IPS DF 4.7 (cell line): ENCODE measurements around the gene AJUBA.
"Not testable (repeated sequence)": the region's sequence is repeated elsewhere in the genome, so short reads cannot be mapped to it uniquely, and the experiment has no call there.

Experiments
- DNase-seq: peaks from one replicate; pipeline ENCODE4 v3.0.0-alpha.2; 2013; ENCODE audit warnings: low spot score; ENCODE audit errors: extremely low read depth

Gene AJUBA

GRCh38 chr14:22981090-22981875, 1.1 kb downstream of the AJUBA start:
- no peak for DNase-seq

DNA sequence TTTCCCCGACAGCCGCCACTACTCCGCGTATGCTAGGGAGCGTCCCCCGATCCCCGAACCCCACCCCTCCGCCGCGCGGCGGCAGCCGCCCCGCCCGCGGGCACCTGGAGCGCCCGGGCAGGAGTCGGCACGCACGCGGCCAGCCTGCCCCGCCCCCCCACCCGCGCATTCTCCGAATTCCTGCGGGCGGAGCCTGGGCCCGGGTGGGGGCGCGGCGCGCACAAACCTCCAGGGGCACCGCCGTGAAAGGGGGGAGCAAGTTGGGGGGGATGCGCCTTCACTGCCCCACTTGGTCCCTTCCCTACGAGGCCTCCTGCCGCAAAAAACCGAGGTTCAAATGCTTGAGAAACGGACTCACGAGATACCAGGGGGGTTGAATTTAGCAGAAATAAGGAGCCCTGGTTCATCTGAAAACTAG, 1.7 kb downstream of the AJUBA start:
- DNase-seq, result no peak

GRCh38 chr14:22979748-22980392, 2.5 kb downstream of the AJUBA start:
- no peak for DNase-seq

DNA sequence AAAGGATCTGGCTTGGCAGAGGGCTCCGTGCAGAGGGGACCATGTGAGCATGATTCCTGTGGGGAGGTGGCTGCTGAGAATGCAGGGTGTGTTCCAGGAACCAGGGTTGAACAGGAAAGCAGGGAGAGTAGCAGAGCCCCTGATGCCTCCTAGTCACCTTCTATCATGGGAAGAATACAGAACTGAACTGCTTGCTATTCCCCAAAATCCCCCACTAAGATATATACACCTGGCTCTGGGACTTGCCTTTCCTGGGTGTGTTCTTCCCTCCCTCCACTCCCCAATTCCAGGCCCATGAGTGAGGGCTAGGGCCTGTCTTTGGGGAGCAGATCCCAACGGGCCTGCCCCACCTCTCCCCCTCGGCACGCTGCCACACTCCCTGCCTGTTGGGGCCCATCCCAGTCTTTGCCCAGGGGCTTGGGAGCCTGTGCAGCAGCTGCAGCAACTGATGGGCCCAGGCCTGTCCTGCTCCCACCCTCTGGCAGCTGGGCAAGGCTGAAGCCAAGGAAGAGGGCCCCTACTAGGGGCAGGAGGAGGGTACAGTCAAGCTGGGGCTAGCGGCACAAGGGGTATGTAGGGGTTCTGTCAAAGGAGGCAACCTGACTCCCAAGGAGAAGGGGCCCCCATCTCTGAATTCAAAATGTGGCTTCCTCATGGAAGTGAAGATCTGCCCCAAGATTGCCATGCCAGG, 3.2 kb downstream of the AJUBA start:
- no peak for DNase-seq

GRCh38 chr14:22978487-22978837, 3.9 kb downstream of the AJUBA start:
- no peak for DNase-seq

DNA sequence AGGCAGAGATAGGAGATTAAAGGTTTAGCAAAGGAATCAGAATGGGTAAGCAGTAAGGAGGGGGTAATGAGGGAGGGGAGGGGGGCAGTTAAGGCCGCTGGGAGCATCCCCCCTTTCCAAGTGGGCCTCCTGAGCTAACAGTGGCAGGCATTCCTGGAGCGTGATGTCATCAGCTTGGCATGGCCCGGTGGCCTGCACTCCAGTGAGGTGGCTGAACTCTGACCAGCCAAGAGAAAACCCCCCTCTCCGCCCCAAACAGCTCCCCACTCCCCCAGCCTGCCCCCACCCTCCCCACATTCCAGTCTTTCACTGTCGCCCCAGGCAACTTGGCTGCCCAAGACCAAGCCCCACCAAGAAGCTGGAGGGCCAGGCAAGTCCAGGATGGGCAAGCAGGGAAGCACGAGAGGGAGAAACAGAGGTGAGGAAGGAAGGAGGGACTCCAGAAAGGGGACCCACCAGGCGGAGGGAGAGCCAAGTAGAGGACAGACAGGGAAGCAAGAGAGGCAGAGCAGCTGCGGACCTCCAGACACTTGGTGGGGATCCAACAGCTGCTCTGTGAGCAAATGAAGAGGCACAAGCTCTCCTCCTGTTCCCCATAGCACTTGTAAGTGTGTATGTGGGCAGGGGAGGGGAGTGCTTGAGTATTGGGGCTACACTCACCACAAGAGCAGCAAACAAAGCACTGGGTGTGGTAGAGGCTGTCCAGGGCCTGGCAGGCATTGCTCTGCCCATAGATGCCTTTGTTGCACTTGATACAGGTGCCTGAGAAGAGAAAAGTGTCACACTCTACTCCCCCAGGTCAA, 4.5 kb downstream of the AJUBA start:
- DNase-seq, result no peak

DNA sequence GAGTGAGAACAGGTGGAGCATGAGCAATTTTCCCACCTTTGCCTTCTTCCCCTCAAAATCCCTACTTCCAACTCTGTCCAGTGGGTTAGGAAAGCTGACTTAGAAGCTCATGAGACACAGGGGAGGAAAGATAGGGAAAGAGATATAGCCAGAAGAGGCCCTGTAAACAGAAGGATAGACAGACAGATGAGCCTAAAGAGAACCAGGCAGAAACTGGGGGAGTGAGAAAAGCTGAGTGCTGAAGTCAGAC, 5.0 kb downstream of the AJUBA start:
- no peak for DNase-seq

DNA sequence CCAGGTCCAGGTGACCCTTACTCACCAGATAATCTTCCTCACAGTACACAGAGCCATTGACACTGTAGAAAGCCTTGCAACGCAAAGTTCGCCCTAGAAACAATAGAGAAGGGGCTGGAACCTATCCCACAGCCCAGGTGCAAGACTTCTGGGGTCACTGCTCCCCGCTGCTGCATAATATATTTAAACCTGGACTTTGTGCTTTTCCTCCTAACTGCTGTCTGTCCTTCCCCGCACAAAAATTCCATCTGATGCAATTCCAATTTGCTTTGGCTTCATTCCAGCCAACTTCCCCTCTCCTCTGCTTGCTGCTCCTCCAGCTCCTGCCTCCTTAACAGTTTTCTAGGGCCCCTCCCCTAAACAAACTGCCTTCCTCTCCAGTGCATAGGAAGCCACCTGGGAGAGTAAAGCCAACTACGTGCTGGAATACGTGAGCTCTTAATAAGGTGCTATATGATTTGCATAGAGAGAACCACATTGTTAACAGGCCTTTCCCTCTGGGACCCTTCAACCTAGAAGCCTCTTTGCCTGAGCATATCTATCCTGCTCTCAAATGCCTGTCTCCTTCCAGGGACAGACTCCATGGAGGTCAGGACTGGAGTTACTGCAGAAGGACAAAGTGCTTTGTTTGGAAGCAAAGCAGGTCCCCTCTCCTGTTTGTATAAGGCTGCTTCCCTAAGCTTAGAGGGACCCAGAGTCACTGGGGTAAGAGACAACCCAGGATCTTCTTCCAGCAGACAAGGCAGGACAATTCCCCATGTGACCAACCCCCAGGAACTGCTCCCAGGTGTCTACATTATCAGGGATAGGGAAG, 5.5 kb downstream of the AJUBA start:
- no peak for DNase-seq

- DNase-seq, result no peak
Measured at GRCh38 chr14:22974530-22975313, 7.6 kb downstream of the AJUBA start.

DNA sequence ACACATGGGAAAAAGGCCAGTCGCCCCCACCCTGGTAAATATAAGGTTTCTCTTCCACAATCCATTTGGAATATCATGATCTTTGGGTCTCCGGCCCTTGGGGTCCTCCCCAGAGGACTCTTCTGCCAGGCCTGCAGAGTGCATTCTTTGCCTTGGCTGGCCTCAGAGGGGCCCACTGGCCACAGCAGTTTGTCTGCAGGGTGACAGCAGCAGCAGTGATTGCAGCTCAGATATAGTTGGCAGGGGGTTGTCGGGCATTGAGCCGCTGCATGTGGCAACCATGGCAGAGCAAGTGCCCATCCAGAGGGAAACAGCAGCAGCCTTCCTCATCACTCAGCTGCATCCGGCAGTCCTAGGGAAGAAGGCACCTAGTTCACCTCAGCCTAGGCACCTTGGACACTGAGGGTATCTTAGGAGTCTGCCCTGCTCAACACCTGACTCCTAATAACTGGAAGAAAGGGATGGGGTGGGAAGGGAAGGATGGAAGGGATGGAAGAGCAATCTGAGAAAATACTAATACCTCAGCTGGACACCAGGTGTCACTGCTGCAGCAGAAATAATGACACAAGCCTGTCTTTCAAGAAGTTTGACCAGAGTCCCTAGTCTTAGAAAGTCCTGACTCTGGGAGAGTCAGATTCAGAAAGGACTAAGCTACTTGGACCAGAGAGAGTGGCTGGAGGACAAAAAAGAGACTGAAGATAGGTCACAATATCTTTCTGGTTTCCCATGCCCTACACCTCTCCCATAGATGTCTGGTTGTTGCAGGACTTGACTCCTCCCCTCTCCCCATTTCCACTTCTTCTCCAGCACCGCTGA, 8.9 kb downstream of the AJUBA start:
- no peak for DNase-seq

DNA sequence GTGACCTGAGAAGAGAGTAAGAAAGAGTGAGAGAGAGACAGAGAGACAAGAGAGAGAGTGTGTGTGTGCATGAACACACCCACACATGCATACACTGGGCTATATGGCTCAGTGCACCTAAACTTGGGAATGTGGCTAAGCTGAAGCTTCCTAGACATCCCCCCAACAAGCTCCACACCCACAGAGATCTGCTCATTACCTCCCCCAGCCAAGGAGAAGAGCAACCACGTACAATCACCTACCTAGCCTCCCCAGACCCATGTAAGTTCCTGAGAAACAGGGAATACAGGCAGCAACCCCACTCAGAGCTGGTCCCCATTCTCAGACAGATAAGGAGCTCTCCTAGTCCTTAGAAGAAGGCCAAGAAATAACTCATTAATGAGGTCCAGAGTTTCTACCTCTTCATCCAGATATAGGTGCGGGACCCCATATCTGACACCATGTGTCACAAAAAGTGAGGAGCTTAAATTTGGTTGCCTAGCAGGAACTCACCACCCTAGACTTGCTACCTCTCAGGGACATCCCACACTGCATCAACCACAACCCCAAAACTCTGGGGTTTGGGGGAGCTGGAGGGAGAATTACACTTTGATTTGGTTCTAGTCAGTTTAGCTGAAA, 9.9 kb downstream of the AJUBA start:
- no peak for DNase-seq

DNA sequence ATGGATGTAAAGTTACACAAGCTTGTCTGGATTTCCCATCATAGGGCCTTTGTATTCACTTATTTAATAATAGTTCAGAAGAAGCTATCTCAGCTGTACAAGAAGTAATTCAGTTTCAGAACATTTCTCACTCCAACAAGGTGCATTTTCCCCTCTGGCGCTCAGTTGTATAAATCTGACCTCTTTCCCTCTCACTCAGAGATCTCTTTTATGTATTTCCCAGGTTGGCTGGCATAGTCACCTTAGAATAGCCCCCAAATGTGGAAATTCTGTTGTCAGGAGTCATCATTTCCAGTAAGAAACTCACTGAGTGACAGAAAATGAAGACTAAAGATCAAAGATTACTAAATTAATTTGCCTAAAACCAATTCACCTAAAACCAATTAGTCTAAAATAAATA, 11.2 kb downstream of the AJUBA start:
- DNase-seq, result no peak

- DNase-seq, result no peak
Measured at GRCh38 chr14:22966783-22967269, 15.5 kb downstream of the AJUBA start.

DNA sequence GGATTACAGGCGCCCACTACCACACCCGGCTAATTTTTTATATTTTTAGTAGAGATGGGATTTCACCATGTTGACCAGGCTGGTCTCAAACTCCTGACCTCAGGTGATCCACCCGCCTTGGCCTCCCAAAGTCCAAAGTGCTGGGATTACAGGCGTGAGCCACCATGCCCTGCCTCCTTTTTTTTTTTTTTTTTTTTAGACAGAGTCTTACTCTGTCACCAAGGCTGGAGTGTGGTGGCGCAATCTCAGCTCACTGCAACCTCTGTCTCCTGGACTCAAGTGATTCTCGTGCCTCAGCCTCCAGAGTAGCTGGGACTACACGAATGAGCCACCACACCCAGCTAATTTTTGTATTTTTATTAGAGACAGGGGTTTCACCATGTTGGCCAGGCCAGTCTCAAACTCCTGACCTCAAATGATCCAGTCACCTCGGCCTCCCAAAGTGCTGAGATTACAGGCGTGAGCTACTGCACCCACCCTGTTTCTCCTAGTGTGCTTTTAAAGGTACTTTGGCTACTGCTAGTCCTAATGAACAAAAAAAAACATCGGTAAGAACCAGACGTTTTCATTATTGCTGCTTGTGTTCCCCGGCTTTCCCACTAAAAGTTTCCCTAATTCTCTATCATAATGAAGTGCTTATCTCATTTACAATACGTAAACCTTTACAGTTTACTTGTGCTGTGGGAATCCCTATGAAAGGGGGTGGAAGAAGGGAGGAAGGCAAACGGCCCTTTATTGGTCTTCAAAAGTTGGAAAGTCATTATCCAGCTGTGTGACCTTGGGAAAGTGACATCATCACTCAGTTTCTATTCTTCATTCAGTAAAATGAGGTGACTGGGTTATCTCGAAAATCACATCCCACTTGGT, 16.2 kb downstream of the AJUBA start:
- not testable (repeated sequence) for DNase-seq

DNA sequence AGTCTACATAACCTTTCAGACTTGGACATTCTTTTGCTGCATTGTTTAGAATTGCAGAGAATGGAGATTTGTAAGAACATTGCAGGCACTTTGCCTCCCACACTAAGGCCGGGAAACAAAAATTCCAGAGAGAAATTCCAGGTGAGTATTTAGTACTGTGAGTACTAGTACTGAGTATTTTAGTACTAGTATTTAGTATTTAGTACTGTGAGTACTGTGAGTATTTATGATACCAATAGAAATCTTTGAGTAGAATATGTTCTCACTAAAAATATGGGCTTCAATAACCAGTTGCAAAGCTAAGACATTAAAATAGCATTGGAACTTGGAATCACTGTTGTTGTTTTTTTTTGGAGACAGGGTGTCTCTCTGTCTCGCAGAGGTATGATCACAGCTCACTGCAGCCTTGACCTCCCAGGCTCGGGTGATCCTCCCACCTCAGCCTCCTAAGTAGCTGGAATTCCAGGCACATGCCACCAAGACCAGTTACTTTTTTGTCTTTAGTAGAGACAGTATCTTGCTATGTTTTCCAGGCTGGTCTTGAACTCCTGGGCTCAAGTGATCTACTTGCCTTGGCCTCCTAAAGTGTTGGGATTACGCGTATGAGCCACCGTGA, 20.2 kb downstream of the AJUBA start:
- no peak for DNase-seq

- DNase-seq, result no peak
Measured at GRCh38 chr14:22955702-22956569, 26.4 kb downstream of the AJUBA start.

DNA sequence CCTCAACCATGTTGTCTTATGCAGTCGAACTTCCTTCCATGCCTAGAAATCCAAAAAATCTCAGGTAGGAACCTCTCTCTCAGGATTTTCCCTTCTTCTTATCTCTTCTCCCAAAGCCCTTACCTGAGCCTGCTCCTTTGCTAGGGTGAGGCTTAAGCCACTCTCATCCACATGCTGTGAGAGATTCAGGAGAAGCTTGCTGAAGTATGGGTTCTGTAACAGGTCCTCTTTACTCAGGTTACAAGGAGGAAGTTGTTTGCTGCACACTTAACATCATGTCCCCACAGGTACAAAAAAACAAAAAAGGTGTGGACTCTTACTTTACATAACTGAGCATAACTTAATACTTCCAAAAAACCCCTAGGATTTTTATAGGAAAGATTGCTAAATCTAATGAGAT, 29.9 kb downstream of the AJUBA start:
- DNase-seq, result no peak
